K562 (cell line): ENCODE data around the gene AGAP1. TPM values are rescaled to one million over a fixed set of nuclear protein-coding genes. Genes with fewer than 3 reads are reported as not detected.

Experiments
- ATAC-seq: fragments of 200-7000 bp; cut with Tn5 transposase; 3 replicates; pipeline ENCODE4 v1.9.1; 2020; ENCODE audit warnings: moderate library complexity
- BruUV-seq: library from RNA; stranded (reverse); fragments of 400-500 nt; replicated peaks from 2 replicates; lab custom pipeline; 2021; lab: Mats Ljungman, UMichigan
- CTCF ChIA-PET: fragments of 300-600 bp; formaldehyde crosslinking; extraction: SDS; loops from one replicate; lab custom pipeline; 2021; ENCODE audit warnings: low intra/inter-chr PET ratio; lab: Yijun Ruan, JAX
- POLR2A ChIA-PET: fragments of 300-600, 350-650 bp; sonication (Branson Sonifier 250); formaldehyde crosslinking; extraction: SDS; loops from one replicate; lab custom pipeline; 2021; ENCODE audit warnings: antibody characterized with exemption, inconsistent platforms; lab: Yijun Ruan, JAX
- DNase-seq, 4 experiments: peaks; one replicate each; pipeline versions ENCODE4 v3.0.0 to v3.0.0-alpha.2; 2011 to 2018; ENCODE audit warnings: low spot score in 3 of 4, mixed read lengths in 3 of 4; ENCODE audit errors: extremely low read depth in 1 of 4
- FAIRE-seq: peaks from 2 replicates; lab custom pipeline; 2011; peaks lifted over from hg19 to GRCh38; lab: Jason Lieb, UNC
- H2AFZ ChIP-seq: 2 replicates; pipeline ENCODE4 v1.6.0; 2011; ENCODE audit warnings: low read depth, low read length, control low read depth, inconsistent platforms
- H3K27ac ChIP-seq: fragments of 200-600 bp; 3 replicates; pipeline ENCODE4 v1.8.0; 2011; ENCODE audit warnings: low read depth, mild to moderate bottlenecking, control low read depth, inconsistent platforms, low read length, moderate library complexity, mixed read lengths; ENCODE audit errors: extremely low read depth
- H3K27me3 ChIP-seq, 2 experiments: fragments of 300-600 bp in 1 of 2; 2 replicates in 1 of 2; 3 replicates in 1 of 2; pipeline versions ENCODE4 v1.6.0 to v1.8.0; 2011; ENCODE audit warnings: inconsistent platforms in 2 of 2, low read length in 2 of 2, mild to moderate bottlenecking in 1 of 2, mixed read lengths in 1 of 2, moderate library complexity in 1 of 2; ENCODE audit not compliant: control insufficient read depth in 2 of 2, insufficient read depth in 2 of 2
- H3K36me3 ChIP-seq: fragments of 300-600 bp; 3 replicates; pipeline ENCODE4 v1.8.0; 2011; ENCODE audit warnings: mild to moderate bottlenecking, low read length, inconsistent platforms; ENCODE audit not compliant: control insufficient read depth, insufficient read depth
- H3K4me1 ChIP-seq, 2 experiments: fragments of 200-600 bp in 1 of 2; replicated peaks in 1 of 2; 2 replicates in 1 of 2; 3 replicates in 1 of 2; pipeline versions ENCODE4 v1.5.1 to v1.8.0; 2011; ENCODE audit warnings: inconsistent platforms in 2 of 2, low read length in 2 of 2, mild to moderate bottlenecking in 1 of 2, mixed read lengths in 1 of 2, moderate library complexity in 1 of 2; ENCODE audit not compliant: control insufficient read depth in 2 of 2, insufficient read depth in 2 of 2
- H3K4me2 ChIP-seq: 2 replicates; pipeline ENCODE4 v1.6.1; 2011; ENCODE audit warnings: low read length, control low read depth, inconsistent platforms, mixed read lengths; ENCODE audit not compliant: insufficient read depth
- H3K4me3 ChIP-seq: fragments of 200-600 bp; sonication (generic), shearing (Covaris generic); 2 replicates; pipeline ENCODE4 v1.5.1; 2016; ENCODE audit warnings: control low read depth, inconsistent platforms
- H3K79me2 ChIP-seq: fragments of 200-600 bp; 3 replicates; pipeline ENCODE4 v1.8.0; 2011; ENCODE audit warnings: low read length, inconsistent platforms; ENCODE audit not compliant: control insufficient read depth, insufficient read depth
- H3K9ac ChIP-seq, 2 experiments: 2 replicates each; pipeline versions ENCODE4 v1.6.0 to v1.6.1; 2011; ENCODE audit warnings: low read depth in 2 of 2, low read length in 2 of 2, control low read depth in 1 of 2, inconsistent platforms in 1 of 2, mild to moderate bottlenecking in 1 of 2, mixed read lengths in 1 of 2; ENCODE audit not compliant: insufficient read depth in 1 of 2
- H3K9me1 ChIP-seq: one replicate; pipeline ENCODE4 v1.6.0; 2011; ENCODE audit warnings: inconsistent platforms, mild to moderate bottlenecking, low read length, moderate library complexity; ENCODE audit not compliant: control insufficient read depth, insufficient read depth
- H3K9me3 ChIP-seq: replicated peaks from 2 replicates; pipeline ENCODE4 v1.5.1; 2011; ENCODE audit warnings: low read depth, low read length, inconsistent platforms; ENCODE audit not compliant: control insufficient read depth, insufficient read depth
- H4K20me1 ChIP-seq: replicated peaks from 2 replicates; pipeline ENCODE4 v1.6.1; 2011; ENCODE audit warnings: low read length, inconsistent platforms, mixed read lengths; ENCODE audit not compliant: control insufficient read depth, insufficient read depth
- CBX2 ChIP-seq: fragments of 200-600 bp; sonication (generic); IDR thresholded peaks from one replicate; pipeline ENCODE4 v1.6.1; 2012; ENCODE audit warnings: mild to moderate bottlenecking, low read length, inconsistent platforms; ENCODE audit not compliant: insufficient read depth, poor library complexity, severe bottlenecking
- PCBP2 ChIP-seq: fragments of 200-400 bp; formaldehyde crosslinking; IDR thresholded peaks from 2 replicates; pipeline ENCODE4 v1.6.1; 2018; ENCODE audit warnings: low read length, low read depth, mild to moderate bottlenecking, moderate library complexity; ENCODE audit not compliant: poor library complexity, severe bottlenecking
- WGBS: fragments of 100-300 bp; shearing (Covaris generic); methylation state at CpG from one replicate; pipeline ENCODE4 v1.1.6; 2016; ENCODE audit warnings: low coverage, mixed read lengths; ENCODE audit not compliant: insufficient coverage; ENCODE audit errors: missing lambda C conversion rate; 5-methylcytosine and 5-hydroxymethylcytosine counted together
- in situ Hi-C: fragments of 300-500 bp; cut with MboI; formaldehyde crosslinking; loops from 4 replicates; pipeline ENCODE4 v1.15.0; 2018; ENCODE audit warnings: inconsistent platforms, mixed read lengths
- intact Hi-C: fragments of 100-400 bp; cut with micrococcal nuclease; formaldehyde crosslinking; loops from 2 replicates; pipeline ENCODE4 v1.14.2; 2022
- polyA plus RNA-seq, 8 experiments: library from polyadenylated mRNA; depleted of rRNA in 4 of 8; stranded (reverse) in 5 of 8; unstranded in 3 of 8; fragments of >200 nt; fragmentation: Nextera tagmentation in 2 of 8; fragmentation: Illumina TruSeq in 1 of 8; extraction: Ambion mirVana in 2 of 8; extraction: Trizol in 1 of 8; gene quantifications; 2 replicates each; pipeline versions ENCODE4 v1.2.1 to v1.2.3, GENCODE V29; 2011 to 2014; ENCODE audit warnings: inconsistent platforms in 1 of 8, missing spikeins in 1 of 8
- total RNA-seq, 7 experiments: library from RNA; depleted of rRNA in 6 of 7; stranded (reverse); fragments of >200 nt in 6 of 7; fragmentation: Illumina TruSeq in 2 of 7; extraction: Trizol in 2 of 7; gene quantifications; 2 replicates each; pipeline versions ENCODE4 v1.2.1 to v1.2.3, GENCODE V29; 2011 to 2021; ENCODE audit warnings: low replicate concordance in 1 of 7

The AGAP1 gene
- total and polyA plus RNA-seq, 9 of the 15 experiments (the other 6 are each of a cell fraction or from before 2014, with no cell fraction given), result 1.3 to 24.0 (median 10.6) TPM

GRCh38 chr2:236180076-236180816 lies 686.4 kb downstream of the AGAP1 start:
- FAIRE-seq (no peak), ATAC-seq (no peak), DNase-seq (no peak)
- intact Hi-C loops, result no loop called here
- Histone ChIP-seq H3K27ac (no peak overlapping the region), H3K79me2 (no peaks in the 10 kb centered on the region), H3K9me3 (no peaks in the 10 kb centered on the region), H2AFZ (no peak overlapping the region), H3K36me3 (no peaks in the 10 kb centered on the region), H3K27me3 (no peaks in the 10 kb centered on the region), H3K9me1 (no peaks in the 10 kb centered on the region), H4K20me1 (no peaks in the 10 kb centered on the region), H3K4me2 (no peak overlapping the region), H3K4me3 (no peak overlapping the region), H3K9ac (no peak overlapping the region), H3K4me1 (peaks cover 2 to 20% of the 10 kb centered on the region in 2 experiments; a peak in 4 of 5 replicates)
- in situ Hi-C loops, result no loop called here
- no peak for TF ChIP-seq PCBP2
- no peak for TF ChIP-seq CBX2
- WGBS, result 31% methylated on average over 12 of the region's 12 CpGs
- POLR2A ChIA-PET, result interaction anchor here (0.6 to 0.7 kb wide), 2 partner anchors 9 to 562 kb away, joined by 3 read pairs; no protein-coding TSS in a partner anchor
- BruUV-seq, result no TSS peak
- CTCF ChIA-PET, result interaction anchor here (1.3 kb wide), 1 partner anchor 414 kb away, joined by 4 read pairs; no protein-coding TSS in a partner anchor
